Measurements from ENCODE around the gene MDC1.
A peak's percentile ranks its signal among the peaks of the same experiment; 100 is the strongest.
"Not testable (repeated sequence)": the region's sequence is repeated elsewhere in the genome, so short reads cannot be mapped to it uniquely, and the experiment has no call there.

MDC1 gene

GRCh38 chr6:30725713-30726505 is 8.8 kb upstream of the MDC1 start:
- no peak for DNase-seq

- DNase-seq: no peak
These were observed 8.0 kb upstream of the MDC1 start for GRCh38 chr6:30724906-30725667.

DNA sequence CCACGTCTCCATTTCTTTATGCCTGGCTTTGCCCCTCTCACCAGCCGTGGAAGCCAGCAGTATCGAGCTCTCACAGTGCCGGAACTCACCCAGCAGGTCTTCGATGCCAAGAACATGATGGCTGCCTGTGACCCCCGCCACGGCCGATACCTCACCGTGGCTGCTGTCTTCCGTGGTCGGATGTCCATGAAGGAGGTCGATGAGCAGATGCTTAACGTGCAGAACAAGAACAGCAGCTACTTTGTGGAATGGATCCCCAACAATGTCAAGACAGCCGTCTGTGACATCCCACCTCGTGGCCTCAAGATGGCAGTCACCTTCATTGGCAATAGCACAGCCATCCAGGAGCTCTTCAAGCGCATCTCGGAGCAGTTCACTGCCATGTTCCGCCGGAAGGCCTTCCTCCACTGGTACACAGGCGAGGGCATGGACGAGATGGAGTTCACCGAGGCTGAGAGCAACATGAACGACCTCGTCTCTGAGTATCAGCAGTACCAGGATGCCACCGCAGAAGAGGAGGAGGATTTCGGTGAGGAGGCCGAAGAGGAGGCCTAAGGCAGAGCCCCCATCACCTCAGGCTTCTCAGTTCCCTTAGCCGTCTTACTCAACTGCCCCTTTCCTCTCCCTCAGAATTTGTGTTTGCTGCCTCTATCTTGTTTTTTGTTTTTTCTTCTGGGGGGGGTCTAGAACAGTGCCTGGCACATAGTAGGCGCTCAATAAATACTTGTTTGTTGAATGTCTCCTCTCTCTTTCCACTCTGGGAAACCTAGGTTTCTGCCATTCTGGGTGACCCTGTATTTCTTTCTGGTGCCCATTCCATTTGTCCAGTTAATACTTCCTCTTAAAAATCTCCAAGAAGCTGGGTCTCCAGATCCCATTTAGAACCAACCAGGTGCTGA is 7.0 kb upstream of the MDC1 start:
- peak in 1 of 56 donors; percentile 45 for DNase-seq

DNA sequence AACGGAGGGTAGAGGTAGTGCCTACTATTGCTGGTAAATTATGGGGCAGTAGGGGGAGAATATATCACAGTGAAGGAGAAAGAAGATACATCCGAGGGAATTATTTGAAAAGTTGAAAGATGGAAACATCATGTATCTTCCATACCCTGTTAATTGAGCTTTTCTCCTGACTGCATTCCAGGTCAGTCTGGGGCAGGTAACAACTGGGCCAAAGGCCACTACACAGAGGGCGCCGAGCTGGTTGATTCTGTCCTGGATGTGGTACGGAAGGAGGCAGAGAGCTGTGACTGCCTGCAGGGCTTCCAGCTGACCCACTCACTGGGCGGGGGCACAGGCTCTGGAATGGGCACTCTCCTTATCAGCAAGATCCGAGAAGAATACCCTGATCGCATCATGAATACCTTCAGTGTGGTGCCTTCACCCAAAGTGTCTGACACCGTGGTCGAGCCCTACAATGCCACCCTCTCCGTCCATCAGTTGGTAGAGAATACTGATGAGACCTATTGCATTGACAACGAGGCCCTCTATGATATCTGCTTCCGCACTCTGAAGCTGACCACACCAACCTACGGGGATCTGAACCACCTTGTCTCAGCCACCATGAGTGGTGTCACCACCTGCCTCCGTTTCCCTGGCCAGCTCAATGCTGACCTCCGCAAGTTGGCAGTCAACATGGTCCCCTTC is 6.2 kb upstream of the MDC1 start:
- DNase-seq: peak in 1 of 56 donors; percentile 45

DNA sequence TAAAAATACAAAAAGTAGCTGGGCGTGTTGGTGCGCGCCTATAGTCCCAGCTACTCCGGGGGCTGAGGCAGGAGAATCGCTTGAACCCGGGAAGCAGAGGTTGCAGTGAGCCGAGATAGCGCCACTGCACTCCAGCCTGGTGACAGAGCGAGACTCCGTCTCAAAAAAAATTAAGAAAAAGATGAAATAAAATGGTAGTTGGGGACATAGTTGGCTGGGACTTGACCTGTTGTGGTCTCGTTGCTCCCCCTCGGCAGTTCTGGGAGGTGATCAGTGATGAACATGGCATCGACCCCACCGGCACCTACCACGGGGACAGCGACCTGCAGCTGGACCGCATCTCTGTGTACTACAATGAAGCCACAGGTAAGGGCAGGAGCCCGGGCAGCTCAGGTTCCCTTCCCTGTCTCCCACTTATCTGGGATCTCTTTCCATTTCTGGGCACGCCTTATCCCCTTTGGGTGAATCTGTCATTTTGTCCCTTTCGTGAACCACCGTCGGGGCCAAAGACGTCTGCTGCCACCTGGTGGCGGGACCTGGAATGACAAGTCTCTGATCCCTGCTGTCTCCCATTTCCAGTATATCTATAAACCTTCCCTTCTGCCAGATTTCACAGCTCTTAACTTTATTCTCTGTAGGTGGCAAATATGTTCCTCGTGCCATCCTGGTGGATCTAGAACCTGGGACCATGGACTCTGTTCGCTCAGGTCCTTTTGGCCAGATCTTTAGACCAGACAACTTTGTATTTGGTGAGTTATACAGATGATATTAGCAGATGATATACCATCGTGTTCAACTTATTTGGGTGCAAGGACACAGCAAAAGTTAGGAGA is 5.4 kb upstream of the MDC1 start:
- DNase-seq: peak in 51 of 56 donors; percentile 13 to 91 (median 65)

- DNase-seq: peak in 3 of 56 donors; percentile 24 to 53 (median 31)
These were observed 4.9 kb upstream of the MDC1 start for GRCh38 chr6:30722025-30722279.

DNA sequence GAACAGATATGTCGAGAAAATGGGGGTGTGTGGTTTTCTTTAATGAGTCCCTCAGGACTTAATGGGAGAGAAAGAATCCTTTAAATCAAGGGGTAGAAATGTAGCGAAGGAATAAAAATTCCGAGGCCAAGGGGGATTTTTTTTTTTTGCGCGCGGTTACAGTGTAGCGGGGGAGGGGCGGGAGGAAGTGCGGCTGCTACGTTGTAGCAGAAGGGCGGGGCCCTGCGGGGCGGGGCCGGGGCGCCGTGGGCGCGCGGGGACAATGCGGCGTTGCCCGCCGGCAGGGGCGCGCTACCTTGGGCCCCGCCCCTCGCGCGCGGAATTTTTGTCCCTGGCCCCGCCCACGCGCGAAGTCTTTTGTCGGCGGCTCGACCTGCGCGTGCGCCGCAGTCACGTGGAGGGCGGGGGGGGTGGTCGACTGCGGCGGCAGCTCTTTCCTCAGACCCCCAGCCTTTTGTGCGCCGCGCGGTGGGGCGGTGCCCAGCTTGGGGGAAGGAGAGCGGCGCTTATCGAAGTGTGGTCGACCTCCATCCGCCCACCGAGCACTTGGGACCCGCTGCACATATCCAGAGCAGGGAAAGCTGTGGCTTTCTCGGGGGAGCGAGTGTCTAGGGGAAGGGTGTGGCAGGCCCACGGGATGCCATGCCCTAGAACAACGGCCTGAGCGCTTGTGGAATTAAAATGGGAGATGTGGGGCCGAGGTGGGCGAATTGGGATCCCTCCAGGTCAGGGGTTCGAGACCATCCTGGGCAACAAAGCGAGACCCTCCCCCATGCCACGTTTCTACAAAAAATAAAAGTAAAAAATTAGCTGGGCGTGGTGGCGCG is 4.3 kb upstream of the MDC1 start:
- DNase-seq: peak in 55 of 56 donors; percentile 49 to 93 (median 80)

DNA sequence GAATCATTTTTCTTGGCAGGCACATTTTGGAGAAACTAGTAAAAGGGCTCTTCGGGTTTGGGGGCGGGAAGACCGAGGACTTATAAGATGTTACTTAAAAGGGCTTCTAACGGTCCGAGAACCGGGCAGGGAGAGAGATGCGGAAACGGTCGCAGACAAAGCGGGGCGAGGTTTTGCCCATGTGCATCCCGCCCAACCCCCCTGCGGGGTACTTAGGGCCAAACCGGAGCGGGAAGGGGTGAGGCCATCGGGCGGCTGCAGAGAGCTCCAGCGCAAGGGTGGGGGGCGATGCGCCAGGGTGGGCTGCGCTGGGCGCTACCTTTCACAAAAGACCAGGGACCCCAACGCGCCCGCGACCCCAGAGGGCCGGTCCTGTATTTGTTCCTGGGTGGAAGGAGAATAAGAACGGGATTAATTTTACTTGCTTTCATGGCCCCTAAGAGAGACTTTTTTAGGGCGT is 3.7 kb upstream of the MDC1 start:
- peak in 44 of 56 donors; percentile 11 to 66 (median 33) for DNase-seq

DNA sequence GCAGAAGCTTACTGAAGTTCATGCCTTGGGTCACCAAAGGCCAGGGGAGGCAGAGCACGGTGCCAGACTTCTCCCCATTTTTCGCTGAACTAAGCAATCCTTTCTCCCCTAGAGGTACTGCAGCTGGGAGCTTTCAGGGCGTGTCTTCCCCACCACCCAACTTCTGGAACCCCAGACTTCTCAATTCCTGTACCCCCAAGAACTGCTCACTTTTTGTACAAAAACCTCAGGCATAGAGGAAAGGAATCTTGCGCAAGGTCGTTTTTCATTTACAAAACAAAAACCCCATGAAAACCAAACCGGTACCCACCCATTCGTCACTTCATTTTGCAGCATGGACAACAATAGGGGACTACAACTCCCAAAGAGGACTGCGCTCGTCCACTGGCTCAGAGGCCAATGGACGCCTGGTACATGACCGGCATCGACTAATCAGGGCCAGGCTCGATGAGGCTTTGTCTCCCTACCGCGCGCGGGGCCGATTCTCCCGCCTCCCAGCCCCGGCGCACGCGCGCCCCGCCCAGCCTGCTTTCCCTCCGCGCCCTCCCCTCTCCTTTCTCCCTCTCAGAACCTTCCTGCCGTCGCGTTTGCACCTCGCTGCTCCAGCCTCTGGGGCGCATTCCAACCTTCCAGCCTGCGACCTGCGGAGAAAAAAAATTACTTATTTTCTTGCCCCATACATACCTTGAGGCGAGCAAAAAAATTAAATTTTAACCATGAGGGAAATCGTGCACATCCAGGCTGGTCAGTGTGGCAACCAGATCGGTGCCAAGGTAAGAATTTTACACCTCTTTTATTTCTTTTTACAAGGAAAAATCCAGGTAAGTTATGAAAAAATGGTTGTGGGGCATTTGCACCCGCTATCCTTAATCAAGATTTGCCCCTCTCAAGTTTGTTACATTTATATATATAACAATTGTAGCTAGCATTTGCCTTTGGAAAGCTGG is 3.0 kb upstream of the MDC1 start, which contains the start of gene TUBB:
Gene TUBB (plus strand): TSS at position 562 of the 947 bp plus-strand sequence. CDS start 155 bp downstream, at position 717.
- DNase-seq: peak; percentile 77 to 99 (median 96)

GRCh38 chr6:30719356-30719755 is 2.3 kb upstream of the MDC1 start:
- no peak for DNase-seq

DNA sequence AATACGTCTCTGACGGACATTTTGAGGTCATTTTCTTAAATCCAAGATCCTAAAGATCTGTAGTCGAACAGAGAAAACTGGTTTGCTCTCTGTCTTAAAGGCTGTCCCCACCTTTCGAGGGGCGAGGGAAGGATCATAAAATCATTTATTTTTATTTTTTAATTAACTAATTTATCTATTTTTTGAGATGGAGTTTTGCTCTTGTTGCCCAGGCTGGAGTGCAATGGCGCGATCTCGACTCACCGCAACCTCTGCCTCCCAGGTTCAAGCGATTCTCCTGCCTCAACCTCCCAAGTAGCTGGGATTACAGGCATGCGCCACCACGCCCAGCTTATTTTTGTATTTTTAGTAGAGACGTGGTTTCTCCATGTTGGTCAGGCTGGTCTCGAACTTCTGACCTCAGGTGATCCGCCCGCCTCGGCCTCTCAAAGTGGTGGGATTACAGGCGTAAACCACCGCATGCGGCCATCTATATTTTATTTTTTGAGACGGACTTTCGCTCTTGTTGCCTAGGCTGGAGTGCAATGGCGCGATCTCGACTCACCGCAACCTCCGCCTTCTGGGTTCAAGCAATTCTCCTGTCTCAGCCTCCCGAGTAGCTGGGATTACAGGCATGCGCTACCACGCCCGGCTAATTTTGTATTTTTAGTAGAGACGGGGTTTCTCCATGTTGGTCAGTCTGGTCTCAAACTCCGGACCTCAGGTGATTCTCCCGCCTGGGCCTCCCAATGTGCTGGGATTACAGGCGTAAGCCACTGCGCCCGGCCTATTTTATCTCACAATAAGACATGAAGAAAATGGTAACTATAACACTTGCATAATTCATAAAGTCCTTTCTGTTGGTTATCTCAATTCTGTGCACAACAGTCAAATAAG is 1.0 kb upstream of the MDC1 start:
- DNase-seq: not testable (repeated sequence)

GRCh38 chr6:30716879-30717128 is 277 bp downstream of the MDC1 start:
- DNase-seq: no peak

- no peak for DNase-seq
These were observed 2.8 kb downstream of the MDC1 start for GRCh38 chr6:30714263-30714662.

DNA sequence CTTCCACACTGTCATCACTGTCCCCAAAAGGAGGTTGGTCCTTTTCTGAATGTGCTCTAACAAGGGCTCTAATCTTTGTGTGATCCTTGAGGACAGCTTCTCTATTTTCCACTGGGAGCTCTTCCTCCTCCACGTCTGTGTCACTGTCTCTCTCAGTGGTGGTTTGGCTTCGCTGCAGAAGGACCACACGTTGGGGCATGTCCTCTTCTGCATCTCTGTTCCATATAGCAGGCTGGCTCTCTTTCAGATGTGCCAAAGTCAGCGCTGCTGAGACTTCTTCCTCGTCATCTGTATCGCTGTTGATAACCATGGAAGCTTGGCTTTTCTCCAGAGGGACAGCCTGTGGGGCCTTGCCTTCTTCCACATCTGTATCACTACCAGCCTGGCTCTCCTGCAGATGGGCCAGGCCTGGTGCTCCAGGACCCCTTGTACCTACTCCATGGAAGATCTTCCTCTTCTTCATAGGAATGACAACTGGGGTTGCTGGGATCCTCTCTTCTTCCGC is 4.6 kb downstream of the MDC1 start:
- no peak for DNase-seq

- DNase-seq: no peak
These were observed 5.2 kb downstream of the MDC1 start for GRCh38 chr6:30711758-30712380.

DNA sequence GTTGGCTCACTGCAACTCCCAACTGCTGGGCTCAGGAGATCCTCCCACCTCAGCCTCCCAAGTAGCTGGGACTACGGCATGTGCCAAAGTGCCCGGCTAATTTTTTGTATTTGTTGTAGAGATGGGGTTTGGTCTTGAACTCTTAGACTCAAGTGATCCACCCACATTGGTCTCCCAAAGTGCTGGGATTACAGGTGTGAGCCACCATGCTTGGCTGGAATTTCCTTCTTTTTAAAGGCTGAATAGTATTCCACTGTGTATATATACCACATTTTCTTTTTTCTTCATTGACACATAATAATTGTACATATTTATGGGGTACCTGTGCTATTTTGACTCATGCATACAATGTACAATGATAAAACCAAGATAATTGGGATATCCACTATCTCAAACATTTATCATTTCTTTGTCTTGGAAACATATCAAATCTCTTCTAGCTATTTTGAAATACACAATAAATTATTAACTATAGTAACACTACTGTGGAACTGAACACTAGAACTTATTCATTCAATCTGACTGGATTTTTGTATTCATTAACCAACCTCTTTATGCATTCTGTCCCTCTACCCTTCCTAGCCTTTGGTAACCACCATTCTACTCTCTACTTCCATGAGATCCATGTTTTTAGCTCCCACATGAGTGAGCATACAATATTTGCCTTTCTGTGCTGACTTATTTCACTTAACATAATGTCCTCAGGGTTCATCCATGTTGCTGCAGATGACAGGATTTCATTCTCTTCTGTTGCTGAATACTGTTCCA is 7.8 kb downstream of the MDC1 start:
- no peak for DNase-seq

All from nucleus accumbens (tissue), 56 donors.